Measurements from ENCODE around the gene PTPRM.

DNA sequence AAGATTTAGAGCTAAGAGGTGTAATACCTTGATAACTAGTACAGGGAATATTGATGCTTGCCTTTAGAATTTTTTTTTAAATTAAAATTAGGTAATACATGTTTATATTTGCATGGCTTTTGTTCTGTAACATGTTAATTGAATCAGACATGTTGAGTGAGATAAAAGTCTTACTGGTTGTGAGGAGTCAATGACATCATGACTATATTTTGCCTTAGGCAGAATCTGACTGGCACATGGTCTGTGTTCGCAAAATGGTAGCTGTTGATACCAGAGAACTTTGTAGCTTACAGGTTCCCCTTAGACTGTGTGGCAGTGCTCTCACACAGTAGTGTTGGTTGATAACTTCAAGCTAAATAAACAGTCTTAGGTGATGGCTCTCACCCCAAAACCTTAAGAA, 199.7 kb downstream of the PTPRM start:
- no peak for TF ChIP-seq MYC (IDR thresholded peaks at IDR 0.05; ENCODE audit: low read depth, low read length)
- no peak for TF ChIP-seq CTCF (IDR thresholded peaks at IDR 0.05; ENCODE audit: extremely low read depth in 1 of 2, insufficient read depth in 1 of 2, low read depth in 1 of 2, low read length in 2 of 2)
- TF ChIP-seq, protein P1, sequence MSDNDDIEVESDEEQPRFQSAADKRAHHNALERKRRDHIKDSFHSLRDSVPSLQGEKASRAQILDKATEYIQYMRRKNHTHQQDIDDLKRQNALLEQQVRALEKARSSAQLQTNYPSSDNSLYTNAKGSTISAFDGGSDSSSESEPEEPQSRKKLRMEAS (IDR thresholded peaks at IDR 0.05; ENCODE audit: insufficient read depth, insufficient read length) = no peak
- TF ChIP-seq FOS (IDR thresholded peaks at IDR 0.05; ENCODE audit: borderline replicate concordance, insufficient read depth, low read length) = no peak
- TF ChIP-seq POLR2A (IDR thresholded peaks at IDR 0.05; ENCODE audit: low read depth, low read length) = no peak
- no peak for TF ChIP-seq JUN (IDR thresholded peaks at IDR 0.05; ENCODE audit: borderline replicate concordance, insufficient read depth, insufficient read length, low read depth)

Measured in endothelial cell of umbilical vein (primary cell).